ENCODE data around the gene PHACTR4. TPM values are rescaled to one million over a fixed set of nuclear protein-coding genes. Genes with fewer than 3 reads are reported as not detected.

Gene PHACTR4
- total and polyA plus RNA-seq, 2 donors (not counting 3 experiments of a cell fraction or from before 2014, with no cell fraction given) = 25.4 to 61.0 TPM

DNA sequence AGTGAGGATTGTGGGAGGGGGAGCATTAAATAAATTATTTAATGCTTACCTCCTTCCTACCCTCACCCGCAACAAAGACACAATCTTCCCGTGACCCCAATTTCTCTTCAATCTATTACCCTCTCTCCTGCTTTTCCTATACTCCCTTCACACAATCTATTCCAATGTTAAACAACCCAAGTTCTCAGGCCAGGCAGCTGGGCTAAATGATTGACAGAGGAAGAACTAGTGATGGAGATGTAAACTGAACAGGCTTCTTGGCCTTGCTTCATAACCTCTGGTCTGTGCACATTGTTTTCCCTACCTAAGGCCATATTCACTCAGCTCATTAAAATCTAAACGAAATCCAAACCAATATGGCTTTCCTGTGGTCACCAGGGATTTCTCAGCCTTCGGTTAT is 132.4 kb downstream of the PHACTR4 start:
- CTCF ChIA-PET = interaction anchor here (0.6 kb wide), 1 partner anchor 86 kb away, joined by 3 read pairs; no protein-coding TSS in a partner anchor
- peaks cover 3% of the 10 kb centered on the region in 2 experiments for H3K36me3 ChIP-seq (ENCODE audit: control insufficient read depth in 2 of 2, extremely low read depth in 1 of 2, insufficient read depth in 2 of 2, low read length in 2 of 2)

DNA sequence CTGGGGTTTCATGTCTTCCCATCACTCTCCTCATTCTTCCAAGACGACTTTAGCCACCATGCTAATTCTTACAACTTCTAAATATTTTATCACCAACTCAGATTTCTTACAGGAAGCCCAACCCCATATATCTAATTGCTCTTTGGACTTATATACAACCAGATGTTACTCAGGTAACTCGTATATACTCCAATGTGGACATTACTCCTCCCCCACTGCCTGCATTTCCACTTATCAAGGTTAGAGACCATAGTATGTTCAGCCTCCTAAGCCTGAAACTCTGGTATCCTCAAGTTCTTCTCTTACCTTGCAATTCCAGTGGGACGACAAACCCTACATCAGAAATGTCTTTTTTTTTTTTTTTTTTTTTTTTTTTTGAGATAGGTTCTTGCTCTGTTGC is 133.6 kb downstream of the PHACTR4 start:
- H3K9me1 ChIP-seq (replicated peaks; ENCODE audit: control insufficient read depth, extremely low read depth, insufficient read depth, low read length) = no peaks in the 10 kb centered on the region
- H3K79me2 ChIP-seq (ENCODE audit: control insufficient read depth, insufficient read depth, low read length) = peaks cover 26% of the 10 kb centered on the region
- H3K9ac ChIP-seq (replicated peaks; ENCODE audit: extremely low read depth, insufficient read depth, low read length) = no peak overlapping the region
- FAIRE-seq (no peak), DNase-seq (ENCODE audit: low read depth, low spot score) (no peak)
- dilution Hi-C loops (cut with MboI; ENCODE audit: extremely low pct_ligation_motif_present, low sequenced_read_pairs) (no loop called here), intact Hi-C loops (cut with micrococcal nuclease) (no loop called here)
- BruUV-seq (replicated peaks) = no TSS peak
- ChIA-PET CTCF (no interaction called here), POLR2A (no interaction called here)
- peaks cover under 1 to 10% of the 10 kb centered on the region in 2 experiments for H3K36me3 ChIP-seq (ENCODE audit: control insufficient read depth in 2 of 2, extremely low read depth in 1 of 2, insufficient read depth in 2 of 2, low read length in 2 of 2)
- no peaks in the 10 kb centered on the region for H3K27me3 ChIP-seq (ENCODE audit: control insufficient read depth in 2 of 2, insufficient read depth in 2 of 2, low read length in 2 of 2)
- no peak overlapping the region for H3K4me3 ChIP-seq (replicated peaks in 1 of 3; ENCODE audit: insufficient read depth in 1 of 3, low read depth in 1 of 3, low read length in 3 of 3)
- H3K27ac ChIP-seq (ENCODE audit: insufficient read depth, low read depth, low read length) = no peak overlapping the region
- H3K4me1 ChIP-seq (ENCODE audit: control insufficient read depth, extremely low read depth, insufficient read depth, low read length) = peaks cover 4% of the 10 kb centered on the region
- H3K9me3 ChIP-seq (replicated peaks; ENCODE audit: control insufficient read depth, insufficient read depth, low read length) = no peaks in the 10 kb centered on the region
- H4K20me1 ChIP-seq (replicated peaks; ENCODE audit: control insufficient read depth, extremely low read depth, insufficient read depth, low read length) = peaks cover 2% of the 10 kb centered on the region
- no peak overlapping the region for H2AFZ ChIP-seq (ENCODE audit: low read depth, low read length)
- TF ChIP-seq FOS (IDR thresholded peaks at IDR 0.05; ENCODE audit: borderline replicate concordance, insufficient read depth, low read length) (no peak), POLR2AphosphoS5 (IDR thresholded peaks at IDR 0.05; ENCODE audit: insufficient read depth, low read depth, low read length) (no peak), EZH2 (IDR thresholded peaks at IDR 0.05; ENCODE audit: borderline replicate concordance, low read depth, low read length, severe bottlenecking) (no peak), MYC (IDR thresholded peaks at IDR 0.05; ENCODE audit: low read depth, low read length) (no peak), GATA2 (IDR thresholded peaks at IDR 0.05; ENCODE audit: insufficient read depth, insufficient read length, low read depth, low read length) (no peak), JUN (IDR thresholded peaks at IDR 0.05; ENCODE audit: borderline replicate concordance, insufficient read depth, insufficient read length, low read depth) (no peak), POLR2A (IDR thresholded peaks at IDR 0.05; ENCODE audit: low read depth, low read length) (no peak)
- TF ChIP-seq, protein P1, sequence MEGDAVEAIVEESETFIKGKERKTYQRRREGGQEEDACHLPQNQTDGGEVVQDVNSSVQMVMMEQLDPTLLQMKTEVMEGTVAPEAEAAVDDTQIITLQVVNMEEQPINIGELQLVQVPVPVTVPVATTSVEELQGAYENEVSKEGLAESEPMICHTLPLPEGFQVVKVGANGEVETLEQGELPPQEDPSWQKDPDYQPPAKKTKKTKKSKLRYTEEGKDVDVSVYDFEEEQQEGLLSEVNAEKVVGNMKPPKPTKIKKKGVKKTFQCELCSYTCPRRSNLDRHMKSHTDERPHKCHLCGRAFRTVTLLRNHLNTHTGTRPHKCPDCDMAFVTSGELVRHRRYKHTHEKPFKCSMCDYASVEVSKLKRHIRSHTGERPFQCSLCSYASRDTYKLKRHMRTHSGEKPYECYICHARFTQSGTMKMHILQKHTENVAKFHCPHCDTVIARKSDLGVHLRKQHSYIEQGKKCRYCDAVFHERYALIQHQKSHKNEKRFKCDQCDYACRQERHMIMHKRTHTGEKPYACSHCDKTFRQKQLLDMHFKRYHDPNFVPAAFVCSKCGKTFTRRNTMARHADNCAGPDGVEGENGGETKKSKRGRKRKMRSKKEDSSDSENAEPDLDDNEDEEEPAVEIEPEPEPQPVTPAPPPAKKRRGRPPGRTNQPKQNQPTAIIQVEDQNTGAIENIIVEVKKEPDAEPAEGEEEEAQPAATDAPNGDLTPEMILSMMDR (IDR thresholded peaks at IDR 0.05; ENCODE audit: extremely low read depth in 1 of 2, insufficient read depth in 1 of 2, low read depth in 1 of 2, low read length in 2 of 2) = no peak
- TF ChIP-seq, protein P2, sequence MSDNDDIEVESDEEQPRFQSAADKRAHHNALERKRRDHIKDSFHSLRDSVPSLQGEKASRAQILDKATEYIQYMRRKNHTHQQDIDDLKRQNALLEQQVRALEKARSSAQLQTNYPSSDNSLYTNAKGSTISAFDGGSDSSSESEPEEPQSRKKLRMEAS (IDR thresholded peaks at IDR 0.05; ENCODE audit: insufficient read depth, insufficient read length) = no peak
- no peak overlapping the region for H3K4me2 ChIP-seq (ENCODE audit: insufficient read depth, low read length)

More for the DNA sequence above, 132.4 kb downstream of the PHACTR4 start:
- H2AFZ ChIP-seq (ENCODE audit: low read depth, low read length) = no peak overlapping the region
- H3K9me1 ChIP-seq (replicated peaks; ENCODE audit: control insufficient read depth, extremely low read depth, insufficient read depth, low read length) = no peaks in the 10 kb centered on the region
- H3K27me3 ChIP-seq (ENCODE audit: control insufficient read depth in 2 of 2, insufficient read depth in 2 of 2, low read length in 2 of 2) = no peaks in the 10 kb centered on the region
- no peak overlapping the region for H3K4me2 ChIP-seq (ENCODE audit: insufficient read depth, low read length)
- dilution Hi-C loops (cut with MboI; ENCODE audit: extremely low pct_ligation_motif_present, low sequenced_read_pairs) (no loop called here), intact Hi-C loops (cut with micrococcal nuclease) (no loop called here)
- peaks cover under 1% of the 10 kb centered on the region for H4K20me1 ChIP-seq (replicated peaks; ENCODE audit: control insufficient read depth, extremely low read depth, insufficient read depth, low read length)
- DNase-seq (ENCODE audit: low read depth, low spot score) = no peak
- peaks cover 14% of the 10 kb centered on the region for H3K79me2 ChIP-seq (ENCODE audit: control insufficient read depth, insufficient read depth, low read length)
- POLR2A ChIA-PET = no interaction called here
- H3K4me3 ChIP-seq (replicated peaks in 1 of 3; ENCODE audit: insufficient read depth in 1 of 3, low read depth in 1 of 3, low read length in 3 of 3) = no peak overlapping the region
- BruUV-seq (replicated peaks) = no TSS peak
- no peak overlapping the region for H3K9ac ChIP-seq (replicated peaks; ENCODE audit: extremely low read depth, insufficient read depth, low read length)
- H3K9me3 ChIP-seq (replicated peaks; ENCODE audit: control insufficient read depth, insufficient read depth, low read length) = no peaks in the 10 kb centered on the region
- FAIRE-seq = no peak
- TF ChIP-seq POLR2AphosphoS5 (IDR thresholded peaks at IDR 0.05; ENCODE audit: insufficient read depth, low read depth, low read length) = no peak
- no peak for TF ChIP-seq POLR2A (IDR thresholded peaks at IDR 0.05; ENCODE audit: low read depth, low read length)
- no peak overlapping the region for H3K27ac ChIP-seq (ENCODE audit: insufficient read depth, low read depth, low read length)
- H3K4me1 ChIP-seq (ENCODE audit: control insufficient read depth, extremely low read depth, insufficient read depth, low read length) = no peaks in the 10 kb centered on the region

All from endothelial cell of umbilical vein (primary cell).